ENCODE data around the gene NSD2. TPM values are rescaled to one million over a fixed set of nuclear protein-coding genes. Genes with fewer than 3 reads are reported as not detected.
"Not testable (repeated sequence)": the region's sequence is repeated elsewhere in the genome, so short reads cannot be mapped to it uniquely, and the experiment has no call there.

NSD2 gene
- total RNA-seq, 1 donor from 2014 or later, result 32.6 TPM

DNA sequence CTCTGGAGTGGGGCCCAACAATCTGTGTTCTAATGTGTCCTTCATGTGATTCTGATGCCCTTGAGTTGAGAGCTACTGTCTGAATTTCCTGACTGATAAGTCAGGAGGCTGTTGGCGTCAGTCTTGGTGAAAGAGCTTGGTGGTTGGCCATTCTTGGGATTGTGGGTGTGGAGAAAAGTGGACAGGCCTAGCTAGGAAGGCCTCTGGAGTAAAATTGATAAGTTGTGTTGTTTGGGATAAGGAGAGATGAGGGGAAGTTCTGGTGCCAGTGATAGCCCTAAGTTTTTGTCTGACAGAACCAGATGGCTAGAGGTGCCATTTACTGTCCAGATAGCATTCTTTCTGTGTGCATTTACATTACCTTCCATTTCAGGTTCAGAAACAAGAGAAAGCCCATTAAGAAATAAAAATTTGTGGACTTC is 11.7 kb downstream of the NSD2 start:
- no peak for DNase-seq
- intact Hi-C loops (cut with DNase I), result no loop called here
- ATAC-seq (ENCODE audit: poor library complexity), result peak; percentile 67

DNA sequence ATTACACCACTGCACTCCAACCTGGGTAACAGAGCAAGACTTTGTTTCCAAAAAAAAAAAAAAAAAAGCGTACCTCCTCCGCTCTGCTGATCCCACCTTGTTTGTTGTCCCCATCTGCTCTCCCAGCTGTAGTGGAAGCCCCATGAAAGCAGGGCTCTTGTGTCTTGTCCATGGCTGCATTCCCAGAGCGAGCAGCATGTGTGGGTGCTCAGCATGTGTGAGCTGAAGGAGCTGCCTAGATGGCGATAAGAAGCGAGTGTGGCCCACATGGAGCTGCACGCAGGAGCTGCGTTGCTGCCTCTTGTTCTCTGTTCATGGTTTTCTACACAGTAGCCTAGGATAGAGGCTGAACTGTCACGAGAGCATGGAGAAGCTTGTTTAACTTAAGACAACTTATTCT is 12.4 kb downstream of the NSD2 start:
- DNase-seq, result no peak
- peak; percentile 23 for ATAC-seq (ENCODE audit: poor library complexity)
- intact Hi-C loops (cut with DNase I), result no loop called here

DNA sequence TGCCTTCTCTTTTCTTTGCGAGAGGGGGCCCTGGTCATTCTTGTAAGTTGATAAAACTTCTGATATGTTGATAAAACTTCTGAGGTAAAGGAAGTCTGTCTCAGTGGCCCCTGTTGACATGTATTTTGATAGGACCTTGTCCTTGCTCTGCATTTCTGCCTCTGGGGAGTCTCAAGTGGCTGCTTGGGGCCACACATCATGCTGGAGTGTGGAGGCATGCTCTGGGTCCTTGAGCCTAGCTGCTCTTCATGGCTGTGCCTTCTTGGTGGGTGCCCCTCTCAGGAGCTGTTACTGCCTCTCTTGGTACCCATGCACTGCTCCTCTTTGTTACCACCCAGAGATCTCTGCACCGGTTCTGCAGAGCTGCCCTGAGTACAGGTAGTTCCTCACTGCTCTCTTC is 14.2 kb downstream of the NSD2 start:
- intact Hi-C loops (cut with DNase I), result no loop called here
- DNase-seq (no peak), ATAC-seq (ENCODE audit: poor library complexity) (no peak)

DNA sequence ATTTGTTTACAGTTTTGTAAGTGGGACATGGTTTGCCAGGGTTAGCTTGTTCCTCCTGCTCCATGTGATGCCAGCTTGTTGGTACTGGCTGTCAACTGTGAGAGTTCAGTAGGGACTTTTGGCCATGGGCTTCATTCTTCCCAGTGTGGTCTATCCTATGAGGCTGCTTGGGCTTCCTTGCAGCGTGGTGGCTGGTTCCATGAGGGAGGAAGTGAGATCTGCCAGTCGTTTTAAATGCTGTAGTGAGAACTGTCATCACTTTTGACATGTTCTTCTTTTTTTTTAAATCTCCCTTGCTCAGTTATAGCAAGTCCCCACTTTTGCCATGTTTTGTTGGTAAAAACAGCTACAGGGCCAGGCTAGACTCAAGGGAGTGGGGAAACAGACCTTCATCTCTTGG is 15.9 kb downstream of the NSD2 start:
- ATAC-seq (ENCODE audit: poor library complexity), result no peak
- intact Hi-C loops (cut with DNase I), result no loop called here
- DNase-seq, result no peak

DNA sequence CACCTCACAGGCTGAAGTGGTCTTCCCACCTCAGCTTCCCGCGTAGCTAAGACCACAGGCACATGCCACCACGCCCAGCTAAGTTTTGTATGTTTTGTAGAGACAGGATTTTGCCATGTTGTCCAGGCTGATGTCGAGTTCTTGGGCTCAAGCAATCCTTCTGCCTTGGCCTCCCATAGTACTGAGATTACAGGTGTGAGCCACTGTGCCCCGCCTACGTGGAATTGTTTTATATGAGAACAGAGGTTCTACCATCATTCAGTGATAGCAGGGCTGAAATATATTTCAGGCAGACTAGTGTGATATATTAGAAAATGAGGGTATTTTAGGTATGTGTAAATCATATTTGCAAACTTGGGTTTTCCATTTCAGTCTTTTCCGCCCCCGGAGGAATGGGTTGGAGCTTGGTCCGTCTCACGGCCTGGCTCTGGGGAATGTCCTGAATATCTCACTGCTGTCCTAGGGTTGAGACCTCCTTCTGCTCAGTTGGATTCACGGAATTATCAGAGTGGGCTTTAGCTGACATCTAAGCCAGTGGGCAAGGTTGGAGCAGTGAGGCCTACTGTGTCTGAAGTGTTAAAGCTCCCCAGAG is 19.9 kb downstream of the NSD2 start:
- ATAC-seq (ENCODE audit: poor library complexity), result no peak
- DNase-seq, result no peak
- intact Hi-C loops (cut with DNase I), result loop anchor here (10.0 kb wide), 1 partner anchor 46 kb away; no protein-coding TSS in a partner anchor

DNA sequence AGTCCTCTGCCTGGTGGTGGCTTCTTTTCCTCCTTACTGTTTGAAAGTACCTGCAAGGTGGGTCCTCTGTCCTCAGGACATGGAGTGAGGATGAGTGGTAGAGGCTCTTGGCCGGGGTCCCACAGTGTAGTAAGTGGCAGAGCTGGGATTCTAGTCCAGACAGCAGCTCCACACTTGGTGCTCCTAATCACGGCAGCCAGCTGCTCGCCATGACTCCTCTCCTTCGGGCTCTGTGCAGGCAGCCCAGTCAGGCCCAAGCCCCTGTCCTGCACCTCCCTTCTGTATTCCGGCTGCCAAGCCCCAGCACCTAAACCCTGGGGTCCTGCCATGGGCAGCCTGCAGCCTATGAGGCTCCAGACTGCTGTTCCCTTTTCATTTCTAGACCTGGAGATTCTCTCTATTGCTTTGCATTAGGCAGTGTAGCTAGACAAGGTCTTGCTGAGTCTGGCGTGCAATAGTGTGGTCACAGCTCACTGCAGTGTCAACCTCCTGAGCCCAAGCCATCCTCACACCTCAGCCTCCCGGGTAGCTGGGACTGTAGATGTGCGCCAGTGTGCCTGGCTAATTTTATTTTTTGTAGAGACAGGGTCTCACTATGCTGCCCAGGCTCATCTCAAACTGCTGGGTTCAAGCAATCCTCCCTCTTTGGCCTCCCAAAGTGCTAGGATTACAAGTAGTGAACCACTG is 24.9 kb downstream of the NSD2 start:
- ATAC-seq (ENCODE audit: poor library complexity) (no peak), DNase-seq (no peak)
- intact Hi-C loops (cut with DNase I), result loop anchor here (10.0 kb wide), 1 partner anchor 51 kb away; no protein-coding TSS in a partner anchor

DNA sequence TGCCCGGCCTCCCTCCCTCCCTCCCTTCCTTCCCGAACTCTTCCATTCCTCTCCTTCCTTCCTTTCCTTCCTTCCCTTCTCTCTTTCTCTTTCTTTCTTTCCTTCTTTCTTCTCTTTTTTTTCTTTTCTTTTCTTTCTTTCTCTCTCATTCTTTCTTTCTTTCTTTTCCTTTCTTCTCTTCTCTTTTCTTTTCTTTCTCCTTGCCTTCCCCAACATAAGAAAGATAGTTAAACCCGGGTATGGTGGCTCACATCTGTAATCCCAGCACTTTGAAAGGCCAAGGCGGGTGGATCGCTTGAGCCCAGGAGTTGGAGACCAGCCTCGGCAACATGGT is 25.4 kb downstream of the NSD2 start:
- no peak for ATAC-seq (ENCODE audit: poor library complexity)
- DNase-seq, result no peak
- intact Hi-C loops (cut with DNase I), result loop anchor here (10.0 kb wide), 1 partner anchor 52 kb away; no protein-coding TSS in a partner anchor

DNA sequence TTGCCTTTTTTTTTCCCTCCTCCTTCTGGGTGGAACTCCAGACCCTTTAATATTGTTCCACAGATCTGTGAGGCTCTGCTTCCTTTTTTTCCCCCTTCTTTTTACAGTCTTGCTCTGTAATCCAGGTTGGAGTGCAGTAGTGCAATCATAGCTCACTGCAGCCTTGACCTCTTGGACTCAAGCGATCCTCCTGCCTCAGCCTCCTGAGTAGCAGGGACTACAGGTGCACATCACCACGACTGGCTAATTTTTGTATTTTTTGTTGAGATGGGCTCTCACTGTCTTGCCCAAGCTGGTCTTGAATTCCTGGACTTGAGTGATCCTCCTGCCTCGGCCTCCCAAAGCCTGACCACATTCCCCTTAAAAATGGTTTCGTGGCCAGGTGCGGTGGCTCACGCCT is 26.8 kb downstream of the NSD2 start:
- DNase-seq, result no peak
- no peak for ATAC-seq (ENCODE audit: poor library complexity)
- intact Hi-C loops (cut with DNase I), result loop anchor here (2.0 to 10.0 kb wide), 2 partner anchors 53 to 151 kb away; no protein-coding TSS in a partner anchor

DNA sequence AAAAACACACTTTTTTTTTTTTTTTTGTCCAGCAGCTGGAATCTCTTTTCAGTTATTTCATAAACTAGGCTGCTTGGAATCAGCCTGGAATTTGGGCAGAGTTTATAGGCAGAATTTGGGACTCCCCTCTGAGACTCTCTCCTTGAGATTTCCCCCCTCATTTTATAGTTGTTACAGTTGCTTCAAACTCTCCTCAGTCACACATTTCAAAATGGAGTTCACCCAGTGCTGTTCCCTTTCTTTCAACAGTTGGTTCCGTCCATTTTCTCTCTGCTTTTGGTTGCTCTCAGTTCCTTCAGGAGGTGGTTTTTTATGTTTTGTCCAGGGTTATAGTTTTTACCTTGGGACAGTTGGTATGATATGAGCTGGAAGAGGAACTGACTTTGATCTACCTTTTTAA is 27.5 kb downstream of the NSD2 start:
- ATAC-seq (ENCODE audit: poor library complexity) (no peak), DNase-seq (no peak)
- intact Hi-C loops (cut with DNase I), result loop anchor here (2.0 to 10.0 kb wide), 2 partner anchors 54 to 152 kb away; no protein-coding TSS in a partner anchor

DNA sequence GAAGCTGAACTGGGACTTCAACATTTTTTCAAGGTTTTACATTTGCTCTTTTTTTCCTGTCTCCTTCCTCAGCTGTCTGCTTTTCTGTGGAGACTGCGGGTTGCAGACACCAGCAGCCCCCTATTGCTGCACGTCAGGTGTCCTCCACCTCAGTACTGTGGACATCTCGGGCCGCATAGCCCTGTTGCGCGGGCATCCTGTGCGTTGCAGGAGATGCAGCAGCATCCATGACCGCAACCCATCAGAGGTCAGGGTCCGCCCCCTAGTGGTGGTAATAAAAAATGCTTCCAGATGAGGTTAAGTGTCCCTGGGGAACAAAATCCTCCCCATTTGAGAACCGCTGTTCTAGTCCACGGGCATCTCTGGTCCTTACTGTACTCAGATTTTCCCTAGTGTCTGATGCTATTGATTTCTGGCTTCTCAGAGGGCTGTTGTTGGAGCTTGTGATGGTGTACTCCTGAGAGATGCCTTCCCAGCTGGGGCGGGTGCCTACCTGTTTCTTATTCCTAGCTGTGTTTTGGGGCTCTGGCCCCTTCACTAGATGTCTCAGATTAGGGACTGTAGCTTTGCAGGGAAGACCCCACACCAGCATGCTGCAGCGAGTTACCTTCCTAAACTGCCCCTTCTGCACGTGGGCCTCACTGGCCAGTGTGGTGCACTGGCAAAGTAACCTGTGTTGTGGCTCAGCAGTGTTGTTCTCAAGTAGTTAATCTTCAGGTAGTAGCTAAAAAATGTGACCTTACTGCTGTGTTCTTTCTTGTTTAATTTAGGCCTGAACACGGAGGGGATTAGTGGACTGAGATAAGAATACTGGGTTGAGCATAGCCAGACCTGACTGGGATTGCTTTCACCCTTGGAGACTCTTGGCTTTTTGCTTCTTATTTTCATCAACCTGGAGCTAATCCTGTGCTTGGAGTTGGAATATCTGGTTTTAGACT is 28.2 kb downstream of the NSD2 start:
- intact Hi-C loops (cut with DNase I), result loop anchor here (2.0 to 10.0 kb wide), 2 partner anchors 55 to 153 kb away; no protein-coding TSS in a partner anchor
- ATAC-seq (ENCODE audit: poor library complexity) (peak; percentile 95), DNase-seq (peak; percentile 70)

DNA sequence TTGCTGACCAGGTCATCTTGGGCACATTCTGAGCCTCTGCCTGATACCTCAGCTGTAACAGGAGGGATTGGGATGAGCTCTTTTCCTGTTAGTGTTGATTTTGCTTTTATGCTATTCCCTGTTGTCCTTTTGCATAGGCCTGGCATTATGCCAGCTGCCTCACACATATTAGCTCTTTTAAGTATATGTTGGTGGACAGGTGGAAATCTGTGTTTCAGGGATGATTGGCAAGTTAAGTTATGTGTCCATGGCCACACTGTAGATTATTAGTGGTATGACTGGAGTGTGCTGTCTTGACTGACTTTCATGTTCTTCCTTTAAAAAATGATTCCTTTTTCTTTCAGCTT is 28.9 kb downstream of the NSD2 start:
- intact Hi-C loops (cut with DNase I), result no loop called here
- ATAC-seq (ENCODE audit: poor library complexity) (no peak), DNase-seq (no peak)

DNA sequence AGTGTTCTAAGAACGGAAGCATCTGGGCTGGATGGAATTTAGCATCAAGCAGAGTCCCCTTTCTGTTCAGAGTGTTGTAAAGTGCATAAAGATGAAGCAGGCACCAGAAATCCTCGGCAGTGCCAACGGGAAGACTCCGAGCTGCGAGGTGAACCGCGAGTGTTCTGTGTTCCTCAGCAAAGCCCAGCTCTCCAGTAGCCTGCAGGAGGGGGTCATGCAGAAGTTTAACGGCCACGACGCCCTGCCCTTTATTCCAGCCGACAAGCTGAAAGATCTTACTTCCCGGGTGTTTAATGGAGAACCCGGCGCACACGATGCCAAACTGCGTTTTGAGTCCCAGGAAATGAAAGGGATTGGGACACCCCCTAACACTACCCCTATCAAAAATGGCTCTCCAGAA is 29.4 kb downstream of the NSD2 start:
- DNase-seq (no peak), ATAC-seq (ENCODE audit: poor library complexity) (no peak)
- intact Hi-C loops (cut with DNase I), result no loop called here

DNA sequence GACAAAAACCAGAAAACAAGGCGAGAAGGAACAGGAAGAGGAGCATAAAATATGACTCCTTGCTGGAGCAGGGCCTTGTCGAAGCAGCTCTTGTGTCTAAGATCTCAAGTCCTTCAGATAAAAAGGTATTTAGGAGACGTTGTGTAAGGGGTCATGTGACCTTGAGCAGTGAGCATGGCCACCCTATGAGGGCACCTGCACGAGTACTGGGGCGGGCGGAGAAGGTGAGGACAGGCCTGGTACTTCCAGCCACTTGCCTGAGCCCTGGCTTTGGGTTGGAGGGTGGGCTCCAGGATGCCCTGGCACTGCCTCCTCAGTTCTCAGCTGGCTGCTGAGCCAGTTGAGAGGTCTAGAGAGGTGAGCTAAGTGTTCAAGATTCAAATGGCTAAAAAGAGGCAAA is 29.9 kb downstream of the NSD2 start:
- no peak for DNase-seq
- ATAC-seq (ENCODE audit: poor library complexity), result no peak
- intact Hi-C loops (cut with DNase I), result no loop called here

DNA sequence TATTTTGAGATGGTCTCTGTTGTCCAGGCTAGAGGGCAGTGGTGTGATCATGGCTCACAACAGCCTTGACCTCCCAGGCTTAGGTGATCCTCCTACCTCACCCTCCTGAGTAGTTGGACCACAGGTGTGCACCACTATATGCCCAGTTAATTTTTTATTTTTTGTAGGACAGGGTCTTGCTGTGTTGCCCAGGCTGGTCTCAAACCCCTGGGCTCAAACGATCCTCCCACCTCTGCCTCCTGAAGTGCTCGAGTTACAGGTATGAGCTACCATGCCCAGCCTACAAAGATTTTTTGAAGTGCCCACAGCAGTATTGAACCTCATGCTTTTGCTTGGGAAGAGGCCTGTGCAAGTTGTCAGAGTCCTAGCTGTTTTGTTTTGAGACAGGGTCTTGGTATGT is 31.1 kb downstream of the NSD2 start:
- intact Hi-C loops (cut with DNase I), result no loop called here
- no peak for ATAC-seq (ENCODE audit: poor library complexity)
- no peak for DNase-seq

DNA sequence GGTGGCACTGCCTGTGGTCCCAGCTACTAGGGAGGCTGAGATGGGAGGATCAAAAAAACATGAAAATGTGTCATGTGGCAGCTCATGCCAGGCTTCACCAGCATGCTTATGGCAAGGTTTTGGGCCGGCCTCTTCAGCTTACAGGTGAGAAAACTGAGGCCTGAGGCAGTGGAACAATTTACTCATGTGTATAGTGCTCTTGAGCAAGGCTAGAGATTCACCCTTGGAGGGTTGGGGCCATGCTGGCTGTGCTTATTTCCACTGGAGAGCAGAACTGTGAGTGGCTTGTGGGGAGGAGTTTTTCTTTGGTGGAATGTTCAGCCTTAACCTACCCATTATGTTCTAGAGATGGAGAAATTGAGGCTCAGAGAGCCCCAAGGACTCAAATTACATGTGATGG is 31.8 kb downstream of the NSD2 start:
- DNase-seq, result peak; percentile 5
- intact Hi-C loops (cut with DNase I), result no loop called here
- ATAC-seq (ENCODE audit: poor library complexity), result no peak

DNA sequence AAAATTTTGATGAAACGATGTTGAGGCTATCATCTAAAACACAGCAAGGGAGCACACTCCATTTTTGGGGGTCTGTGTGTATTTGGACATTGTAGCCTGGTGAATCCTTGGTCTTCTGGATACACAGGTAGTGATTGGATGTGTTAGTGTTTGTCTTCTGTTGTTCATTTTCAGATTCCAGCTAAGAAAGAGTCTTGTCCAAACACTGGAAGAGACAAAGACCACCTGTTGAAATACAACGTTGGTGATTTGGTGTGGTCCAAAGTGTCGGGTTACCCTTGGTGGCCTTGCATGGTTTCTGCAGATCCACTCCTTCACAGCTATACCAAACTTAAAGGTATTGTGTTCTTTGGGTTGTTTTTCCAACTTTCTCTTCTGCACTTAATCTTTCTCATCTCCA is 32.8 kb downstream of the NSD2 start:
- intact Hi-C loops (cut with DNase I), result no loop called here
- DNase-seq, result no peak
- no peak for ATAC-seq (ENCODE audit: poor library complexity)

DNA sequence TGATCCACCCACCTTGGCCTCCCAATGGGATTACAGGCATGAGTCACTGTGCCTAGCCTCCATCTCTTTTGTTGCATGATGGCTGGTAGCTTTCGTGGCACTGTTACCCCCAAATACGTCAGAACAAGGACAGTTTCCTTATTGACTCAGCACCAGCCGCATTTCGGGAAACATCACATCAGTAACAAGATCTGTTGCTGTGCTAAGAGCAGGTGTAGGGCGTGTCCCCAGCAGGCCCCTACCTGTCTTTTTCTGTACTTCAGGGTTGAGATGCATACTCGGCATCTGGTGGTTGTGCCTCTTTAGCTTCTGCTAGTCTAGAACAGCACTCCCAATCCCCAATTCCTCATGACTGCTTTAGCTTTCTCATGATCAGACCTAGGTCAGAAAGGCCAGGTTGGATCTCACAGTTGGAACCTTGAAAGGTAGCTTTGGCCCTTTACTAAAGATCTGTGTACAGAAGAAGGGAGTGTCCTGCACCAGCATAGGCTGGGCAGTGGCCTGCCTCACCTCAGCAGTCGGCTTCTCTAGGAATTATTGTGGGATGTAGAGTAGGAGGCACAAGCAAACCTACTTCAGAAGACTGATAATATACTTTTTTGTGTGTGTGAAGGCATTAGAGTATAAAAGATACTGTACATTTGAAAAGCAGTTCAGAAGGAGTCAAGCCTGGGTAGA is 36.8 kb downstream of the NSD2 start:
- DNase-seq, result no peak
- intact Hi-C loops (cut with DNase I), result no loop called here
- no peak for ATAC-seq (ENCODE audit: poor library complexity)

DNA sequence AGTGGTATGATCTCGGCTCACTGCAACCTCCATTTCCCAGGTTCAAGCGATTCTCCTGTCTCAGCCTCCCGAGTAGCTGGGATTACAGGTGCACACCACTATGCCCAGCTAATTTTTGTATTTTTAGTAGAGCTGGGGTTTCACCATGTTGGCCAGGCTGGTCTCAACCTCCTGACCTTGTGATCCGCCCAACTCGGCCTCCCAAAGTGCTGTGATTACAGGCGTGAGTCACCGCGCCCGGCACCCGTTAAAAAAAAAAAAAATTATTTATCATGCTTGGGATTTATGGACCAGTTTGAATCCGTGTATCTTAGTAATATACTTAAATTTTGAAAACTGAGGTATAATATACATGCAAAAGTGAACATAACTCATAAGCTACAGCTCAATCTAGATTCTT is 38.5 kb downstream of the NSD2 start:
- intact Hi-C loops (cut with DNase I); DNase-seq; ATAC-seq (ENCODE audit: poor library complexity): not testable (repeated sequence)

DNA sequence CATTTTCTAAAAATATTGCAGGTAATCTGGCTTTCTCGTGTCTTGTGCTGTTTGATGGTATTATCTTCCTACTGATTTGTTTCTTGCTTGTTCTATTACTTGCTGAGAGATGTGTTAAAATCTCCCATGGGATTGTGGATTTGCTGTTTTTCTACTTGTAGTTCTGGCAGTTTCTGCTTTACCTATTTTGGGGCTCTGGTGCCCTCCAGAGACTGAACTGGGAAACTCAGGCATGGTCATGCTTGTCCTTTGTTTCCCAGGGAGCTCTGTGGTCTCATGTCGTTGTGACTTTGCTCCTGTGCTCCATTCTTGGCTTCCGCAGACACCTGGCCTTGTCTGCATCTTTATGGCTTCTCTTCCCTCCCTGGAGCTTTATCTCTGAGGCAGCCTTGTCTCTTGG is 39.5 kb downstream of the NSD2 start:
- DNase-seq, result no peak
- intact Hi-C loops (cut with DNase I), result no loop called here
- ATAC-seq (ENCODE audit: poor library complexity), result no peak
